ENCODE measurements around the gene MMP8.

The MMP8 gene

GRCh38 chr11:102709201-102709945, 15.4 kb downstream of the MMP8 start:
- no peak for TF ChIP-seq JUND (IDR thresholded peaks at IDR 0.05; ENCODE audit: low read depth)
- in situ Hi-C loops (cut with HindIII; ENCODE audit: low pct_unique_long_range_greater_than_20kb, low sequenced_read_pairs) = no loop called here
- no peak for DNase-seq (ENCODE audit: low read depth in 1 of 2, low spot score in 1 of 2)

- no peak for TF ChIP-seq JUND (IDR thresholded peaks at IDR 0.05; ENCODE audit: low read depth)
- DNase-seq (ENCODE audit: low read depth in 1 of 2, low spot score in 1 of 2) = no peak
- in situ Hi-C loops (cut with HindIII; ENCODE audit: low pct_unique_long_range_greater_than_20kb, low sequenced_read_pairs) = no loop called here
Observed at GRCh38 chr11:102708654-102709053, 16.1 kb downstream of the MMP8 start.

- TF ChIP-seq JUND (IDR thresholded peaks at IDR 0.05; ENCODE audit: low read depth) = no peak
- DNase-seq (ENCODE audit: low read depth in 1 of 2, low spot score in 1 of 2) = no peak
- in situ Hi-C loops (cut with HindIII; ENCODE audit: low pct_unique_long_range_greater_than_20kb, low sequenced_read_pairs) = no loop called here
Observed at GRCh38 chr11:102705626-102706025, 19.1 kb downstream of the MMP8 start, which contains the start of gene MMP27. Gene MMP27, minus strand, starts transcription at chr11:102705769. Its CDS starts 55 bp downstream, at chr11:102705714.

- in situ Hi-C loops (cut with HindIII; ENCODE audit: low pct_unique_long_range_greater_than_20kb, low sequenced_read_pairs) = no loop called here
- DNase-seq (ENCODE audit: low read depth in 1 of 2, low spot score in 1 of 2) = no peak
- no peak for TF ChIP-seq JUND (IDR thresholded peaks at IDR 0.05; ENCODE audit: low read depth)
Observed at GRCh38 chr11:102704841-102705240, 19.9 kb downstream of the MMP8 start.

- DNase-seq (ENCODE audit: low read depth in 1 of 2, low spot score in 1 of 2) = no peak
- in situ Hi-C loops (cut with HindIII; ENCODE audit: low pct_unique_long_range_greater_than_20kb, low sequenced_read_pairs) = no loop called here
- TF ChIP-seq JUND (IDR thresholded peaks at IDR 0.05; ENCODE audit: low read depth) = no peak
Observed at GRCh38 chr11:102703826-102704493, 20.8 kb downstream of the MMP8 start.

GRCh38 chr11:102695201-102695600, 29.6 kb downstream of the MMP8 start:
- TF ChIP-seq JUND (IDR thresholded peaks at IDR 0.05; ENCODE audit: low read depth) = no peak
- DNase-seq (ENCODE audit: low read depth in 1 of 2, low spot score in 1 of 2) = no peak
- in situ Hi-C loops (cut with HindIII; ENCODE audit: low pct_unique_long_range_greater_than_20kb, low sequenced_read_pairs) = no loop called here

- DNase-seq (ENCODE audit: low read depth in 1 of 2, low spot score in 1 of 2) = no peak
- in situ Hi-C loops (cut with HindIII; ENCODE audit: low pct_unique_long_range_greater_than_20kb, low sequenced_read_pairs) = no loop called here
- TF ChIP-seq JUND (IDR thresholded peaks at IDR 0.05; ENCODE audit: low read depth) = no peak
Observed at GRCh38 chr11:102685754-102686153, 39.0 kb downstream of the MMP8 start.

GRCh38 chr11:102685338-102685737, 39.4 kb downstream of the MMP8 start:
- peak in 1 of 2 experiments; percentile 35 for DNase-seq (ENCODE audit: low read depth in 1 of 2, low spot score in 1 of 2)
- no peak for TF ChIP-seq JUND (IDR thresholded peaks at IDR 0.05; ENCODE audit: low read depth)
- in situ Hi-C loops (cut with HindIII; ENCODE audit: low pct_unique_long_range_greater_than_20kb, low sequenced_read_pairs) = no loop called here

- in situ Hi-C loops (cut with HindIII; ENCODE audit: low pct_unique_long_range_greater_than_20kb, low sequenced_read_pairs) = no loop called here
- peak in 1 of 2 experiments; percentile 61 for DNase-seq (ENCODE audit: low read depth in 1 of 2, low spot score in 1 of 2)
- no peak for TF ChIP-seq JUND (IDR thresholded peaks at IDR 0.05; ENCODE audit: low read depth)
Observed at GRCh38 chr11:102683277-102683676, 41.5 kb downstream of the MMP8 start.

GRCh38 chr11:102680945-102681344, 43.8 kb downstream of the MMP8 start:
- DNase-seq (ENCODE audit: low read depth in 1 of 2, low spot score in 1 of 2) = no peak
- no peak for TF ChIP-seq JUND (IDR thresholded peaks at IDR 0.05; ENCODE audit: low read depth)
- in situ Hi-C loops (cut with HindIII; ENCODE audit: low pct_unique_long_range_greater_than_20kb, low sequenced_read_pairs) = no loop called here

GRCh38 chr11:102678022-102678421, 46.7 kb downstream of the MMP8 start:
- in situ Hi-C loops (cut with HindIII; ENCODE audit: low pct_unique_long_range_greater_than_20kb, low sequenced_read_pairs) = no loop called here
- no peak for DNase-seq (ENCODE audit: low read depth in 1 of 2, low spot score in 1 of 2)
- TF ChIP-seq JUND (IDR thresholded peaks at IDR 0.05; ENCODE audit: low read depth) = no peak

GRCh38 chr11:102676084-102676483, 48.7 kb downstream of the MMP8 start:
- in situ Hi-C loops (cut with HindIII; ENCODE audit: low pct_unique_long_range_greater_than_20kb, low sequenced_read_pairs) = no loop called here
- TF ChIP-seq JUND (IDR thresholded peaks at IDR 0.05; ENCODE audit: low read depth) = no peak
- DNase-seq (ENCODE audit: low read depth in 1 of 2, low spot score in 1 of 2) = no peak

- in situ Hi-C loops (cut with HindIII; ENCODE audit: low pct_unique_long_range_greater_than_20kb, low sequenced_read_pairs) = no loop called here
Observed at GRCh38 chr11:102669664-102670063, 55.1 kb downstream of the MMP8 start.

More at GRCh38 chr11:102669664-102670063, 55.1 kb downstream of the MMP8 start:
- no peak for DNase-seq (ENCODE audit: low read depth in 1 of 2, low spot score in 1 of 2)
- TF ChIP-seq JUND (IDR thresholded peaks at IDR 0.05; ENCODE audit: low read depth) = no peak

All from T47D (cell line).